Upper lobe of left lung (tissue), 4 donors: ENCODE results near the gene CSF1.

Experiments used
- CTCF ChIP-seq, 6 experiments: fragments of 450-650 bp in 4 of 6; fragments of 200-600 bp in 2 of 6; sonication (generic) in 2 of 6; IDR thresholded peaks; one replicate each; pipeline ENCODE4 v1.5.1; 2016 to 2019; ENCODE audit warnings: antibody characterized with exemption in 6 of 6
- EP300 ChIP-seq, 4 donors: sonication (generic); formaldehyde crosslinking; IDR thresholded peaks; one replicate each; pipeline ENCODE4 v1.5.1; 2017; ENCODE audit warnings: antibody characterized with exemption in 4 of 4, control low read depth in 2 of 4

GRCh38 chr1:109977657-109978378 lies 67.2 kb downstream of the CSF1 start:
- TF ChIP-seq CTCF (IDR thresholded peaks at IDR 0.05) (no peak), EP300 (IDR thresholded peaks at IDR 0.05) (no peak)
